Measurements from ENCODE around the gene SHB.

Gene SHB

DNA sequence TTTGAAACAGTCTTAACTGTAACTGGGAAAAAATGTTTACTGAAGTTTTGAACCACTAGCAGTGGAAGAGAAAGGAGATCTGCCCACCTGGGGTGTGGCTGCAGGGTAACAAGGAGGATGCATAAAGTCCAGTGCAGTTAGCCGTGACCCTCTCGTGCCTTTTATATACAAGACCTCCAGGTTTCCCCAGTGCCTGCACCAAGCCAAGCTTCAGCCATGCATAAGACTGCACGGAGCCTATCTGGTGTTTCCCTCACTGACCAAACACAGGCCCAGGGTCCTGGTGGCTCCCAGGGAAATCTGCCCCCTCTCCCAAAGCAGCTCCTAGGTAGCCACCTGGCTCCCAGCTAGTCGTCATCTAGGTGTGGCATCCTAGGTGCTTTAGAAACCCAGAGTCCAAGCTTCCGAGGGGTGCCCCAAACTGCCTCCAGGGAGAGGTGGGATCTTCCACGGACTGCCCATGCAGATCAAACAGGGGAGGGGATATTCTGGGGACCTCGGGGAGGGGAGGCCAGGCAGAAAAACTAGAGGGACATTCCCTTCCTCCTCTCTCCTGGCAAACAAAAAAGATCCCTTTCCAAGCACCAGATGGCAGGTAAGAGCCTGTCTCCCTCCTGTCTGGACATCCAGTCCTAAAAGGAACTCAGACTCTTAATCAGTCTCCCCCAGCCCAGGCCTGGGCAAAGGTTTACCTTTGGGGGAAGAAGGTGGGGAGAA, 2.7 kb downstream of the SHB start:
- Histone ChIP-seq H3K4me1 (ENCODE audit: control insufficient read depth, insufficient read depth, low read length) (peaks cover 13% of the 10 kb centered on the region), H3K27me3 (ENCODE audit: control insufficient read depth, insufficient read depth, low read length) (no peaks in the 10 kb centered on the region), H3K27ac (ENCODE audit: low read depth, low read length) (peak overlapping the region; percentile 70), H3K4me3 (ENCODE audit: low read length) (peak overlapping the region; percentile 77), H3K36me3 (ENCODE audit: control insufficient read depth, insufficient read depth, low read length) (no peaks in the 10 kb centered on the region), H3K9ac (ENCODE audit: low read length) (peak overlapping the region; percentile 57)

DNA sequence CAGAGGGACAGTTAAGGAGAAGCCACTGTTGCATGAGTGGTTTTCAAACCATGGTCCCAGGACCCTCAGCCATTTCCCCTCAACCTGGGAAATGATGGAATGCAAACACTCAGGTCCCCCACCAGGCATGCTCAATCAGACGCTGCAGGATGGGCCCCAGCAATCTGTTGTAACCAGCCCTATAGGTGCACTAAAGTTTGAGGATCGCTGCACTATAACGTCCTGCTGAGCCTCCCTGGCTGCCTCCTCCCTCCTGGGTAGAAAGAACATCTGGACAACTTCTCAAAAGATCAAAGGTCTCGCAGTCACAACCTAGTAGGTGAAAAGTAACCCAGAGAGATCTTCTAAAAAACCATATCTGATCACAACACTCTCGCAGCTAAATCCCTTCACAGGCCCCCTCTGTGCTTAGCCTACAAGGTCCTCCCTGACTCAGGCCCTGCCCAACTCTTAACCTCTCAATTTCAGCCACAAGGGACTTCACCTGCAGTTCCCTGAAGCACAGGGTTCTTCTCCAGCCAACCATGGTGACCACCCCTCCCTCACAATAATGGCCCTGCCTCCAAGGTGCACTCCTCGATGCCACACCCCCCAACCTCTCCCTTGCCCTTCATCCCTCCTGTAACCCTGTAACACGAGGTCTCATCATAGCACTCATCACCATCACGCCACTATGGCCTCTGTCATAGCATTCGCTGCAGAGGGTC, 3.5 kb downstream of the SHB start:
- Histone ChIP-seq H3K4me1 (ENCODE audit: control insufficient read depth, insufficient read depth, low read length) (peaks cover 14% of the 10 kb centered on the region), H3K36me3 (ENCODE audit: control insufficient read depth, insufficient read depth, low read length) (no peaks in the 10 kb centered on the region), H3K9ac (ENCODE audit: low read length) (no peak overlapping the region), H3K27ac (ENCODE audit: low read depth, low read length) (peak overlapping the region; percentile 70), H3K4me3 (ENCODE audit: low read length) (peak overlapping the region; percentile 23), H3K27me3 (ENCODE audit: control insufficient read depth, insufficient read depth, low read length) (no peaks in the 10 kb centered on the region)

- Histone ChIP-seq H3K27ac (ENCODE audit: low read depth, low read length) (peak overlapping the region; percentile 44), H3K9ac (ENCODE audit: low read length) (no peak overlapping the region), H3K27me3 (ENCODE audit: control insufficient read depth, insufficient read depth, low read length) (no peaks in the 10 kb centered on the region), H3K36me3 (ENCODE audit: control insufficient read depth, insufficient read depth, low read length) (no peaks in the 10 kb centered on the region), H3K4me1 (ENCODE audit: control insufficient read depth, insufficient read depth, low read length) (peaks cover 14% of the 10 kb centered on the region), H3K4me3 (ENCODE audit: low read length) (no peak overlapping the region)
Measured at GRCh38 chr9:38064842-38065368, 4.1 kb downstream of the SHB start.

GRCh38 chr9:38063363-38063707, 5.7 kb downstream of the SHB start:
- Histone ChIP-seq H3K36me3 (ENCODE audit: control insufficient read depth, insufficient read depth, low read length) (no peaks in the 10 kb centered on the region), H3K4me3 (ENCODE audit: low read length) (no peak overlapping the region), H3K9ac (ENCODE audit: low read length) (no peak overlapping the region), H3K27me3 (ENCODE audit: control insufficient read depth, insufficient read depth, low read length) (no peaks in the 10 kb centered on the region), H3K27ac (ENCODE audit: low read depth, low read length) (peak overlapping the region; percentile 33), H3K4me1 (ENCODE audit: control insufficient read depth, insufficient read depth, low read length) (peaks cover 12% of the 10 kb centered on the region)

- H3K36me3 ChIP-seq (ENCODE audit: control insufficient read depth, insufficient read depth, low read length) = no peaks in the 10 kb centered on the region
- no peak overlapping the region for H3K9ac ChIP-seq (ENCODE audit: low read length)
- H3K4me1 ChIP-seq (ENCODE audit: control insufficient read depth, insufficient read depth, low read length) = peaks cover 15% of the 10 kb centered on the region
- no peak overlapping the region for H3K4me3 ChIP-seq (ENCODE audit: low read length)
- H3K27ac ChIP-seq (ENCODE audit: low read depth, low read length) = no peak overlapping the region
- H3K27me3 ChIP-seq (ENCODE audit: control insufficient read depth, insufficient read depth, low read length) = no peaks in the 10 kb centered on the region
Measured at GRCh38 chr9:38062498-38063362, 6.3 kb downstream of the SHB start.

DNA sequence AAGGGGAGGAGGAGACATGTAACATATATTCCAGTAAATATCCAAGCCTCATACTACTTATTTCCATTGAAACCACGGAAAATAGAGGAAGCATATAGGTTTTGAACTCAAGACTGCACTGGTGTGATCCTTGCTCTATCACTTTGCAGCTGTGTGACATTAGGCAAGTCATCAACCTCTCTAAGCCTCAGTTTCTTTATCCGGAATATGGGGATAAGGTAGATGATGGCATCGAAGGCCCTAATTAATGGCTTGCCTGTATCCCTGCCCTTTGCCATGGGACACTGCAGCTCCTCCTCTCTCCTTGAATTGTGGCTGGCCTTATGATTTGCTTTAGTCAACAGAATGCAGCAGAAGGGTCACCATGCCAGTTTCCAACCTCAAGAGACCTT, 6.9 kb downstream of the SHB start:
- peaks cover 15% of the 10 kb centered on the region for H3K4me1 ChIP-seq (ENCODE audit: control insufficient read depth, insufficient read depth, low read length)
- H3K27me3 ChIP-seq (ENCODE audit: control insufficient read depth, insufficient read depth, low read length) = no peaks in the 10 kb centered on the region
- no peaks in the 10 kb centered on the region for H3K36me3 ChIP-seq (ENCODE audit: control insufficient read depth, insufficient read depth, low read length)
- no peak overlapping the region for H3K9ac ChIP-seq (ENCODE audit: low read length)
- no peak overlapping the region for H3K4me3 ChIP-seq (ENCODE audit: low read length)
- H3K27ac ChIP-seq (ENCODE audit: low read depth, low read length) = no peak overlapping the region

- H3K4me3 ChIP-seq (ENCODE audit: low read length) = no peak overlapping the region
- no peak overlapping the region for H3K9ac ChIP-seq (ENCODE audit: low read length)
- peak overlapping the region; percentile 11 for H3K27ac ChIP-seq (ENCODE audit: low read depth, low read length)
- H3K4me1 ChIP-seq (ENCODE audit: control insufficient read depth, insufficient read depth, low read length) = peaks cover 14% of the 10 kb centered on the region
- no peaks in the 10 kb centered on the region for H3K36me3 ChIP-seq (ENCODE audit: control insufficient read depth, insufficient read depth, low read length)
- no peaks in the 10 kb centered on the region for H3K27me3 ChIP-seq (ENCODE audit: control insufficient read depth, insufficient read depth, low read length)
Measured at GRCh38 chr9:38061326-38061977, 7.6 kb downstream of the SHB start.

DNA sequence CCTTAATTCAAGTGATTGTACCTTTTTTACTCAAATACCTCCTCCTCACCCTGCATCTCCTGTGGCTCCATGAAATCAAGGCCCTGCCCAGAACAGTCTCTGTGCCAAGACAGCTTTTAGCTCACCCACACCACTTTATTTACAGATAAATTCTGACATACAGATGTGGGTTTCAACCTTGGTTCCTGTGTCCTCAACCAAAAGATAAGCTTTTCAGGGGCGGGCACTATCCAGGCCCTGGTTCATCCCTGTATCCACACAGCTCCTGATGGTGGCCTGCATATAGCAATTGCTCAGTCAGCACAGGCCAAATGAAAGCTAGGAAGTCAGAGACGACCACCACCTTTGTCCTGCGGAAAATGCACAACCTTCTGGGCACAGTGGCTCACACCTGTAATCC, 8.3 kb downstream of the SHB start:
- H3K27ac ChIP-seq (ENCODE audit: low read depth, low read length) = no peak overlapping the region
- H3K9ac ChIP-seq (ENCODE audit: low read length) = no peak overlapping the region
- no peaks in the 10 kb centered on the region for H3K36me3 ChIP-seq (ENCODE audit: control insufficient read depth, insufficient read depth, low read length)
- no peak overlapping the region for H3K4me3 ChIP-seq (ENCODE audit: low read length)
- peaks cover 10% of the 10 kb centered on the region for H3K4me1 ChIP-seq (ENCODE audit: control insufficient read depth, insufficient read depth, low read length)
- H3K27me3 ChIP-seq (ENCODE audit: control insufficient read depth, insufficient read depth, low read length) = no peaks in the 10 kb centered on the region

GRCh38 chr9:38059233-38059936, 9.6 kb downstream of the SHB start:
- no peak overlapping the region for H3K27ac ChIP-seq (ENCODE audit: low read depth, low read length)
- H3K4me3 ChIP-seq (ENCODE audit: low read length) = no peak overlapping the region
- H3K27me3 ChIP-seq (ENCODE audit: control insufficient read depth, insufficient read depth, low read length) = no peaks in the 10 kb centered on the region
- H3K9ac ChIP-seq (ENCODE audit: low read length) = no peak overlapping the region
- no peaks in the 10 kb centered on the region for H3K36me3 ChIP-seq (ENCODE audit: control insufficient read depth, insufficient read depth, low read length)
- H3K4me1 ChIP-seq (ENCODE audit: control insufficient read depth, insufficient read depth, low read length) = peaks cover 10% of the 10 kb centered on the region

- H3K4me3 ChIP-seq (ENCODE audit: low read length) = no peak overlapping the region
- peaks cover 10% of the 10 kb centered on the region for H3K4me1 ChIP-seq (ENCODE audit: control insufficient read depth, insufficient read depth, low read length)
- H3K27ac ChIP-seq (ENCODE audit: low read depth, low read length) = no peak overlapping the region
- no peaks in the 10 kb centered on the region for H3K27me3 ChIP-seq (ENCODE audit: control insufficient read depth, insufficient read depth, low read length)
- no peaks in the 10 kb centered on the region for H3K36me3 ChIP-seq (ENCODE audit: control insufficient read depth, insufficient read depth, low read length)
- H3K9ac ChIP-seq (ENCODE audit: low read length) = no peak overlapping the region
Measured at GRCh38 chr9:38058452-38059232, 10.4 kb downstream of the SHB start.
